ENCODE results near the gene HOMER2. TPM values are rescaled to one million over a fixed set of nuclear protein-coding genes. Genes with fewer than 3 reads are reported as not detected.
A peak's percentile ranks its signal among the peaks of the same experiment; 100 is the strongest.
"Not testable (repeated sequence)": the region's sequence is repeated elsewhere in the genome, so short reads cannot be mapped to it uniquely, and the experiment has no call there.

Gene HOMER2
- total RNA-seq, 1 donor from 2014 or later = 18.7 TPM

DNA sequence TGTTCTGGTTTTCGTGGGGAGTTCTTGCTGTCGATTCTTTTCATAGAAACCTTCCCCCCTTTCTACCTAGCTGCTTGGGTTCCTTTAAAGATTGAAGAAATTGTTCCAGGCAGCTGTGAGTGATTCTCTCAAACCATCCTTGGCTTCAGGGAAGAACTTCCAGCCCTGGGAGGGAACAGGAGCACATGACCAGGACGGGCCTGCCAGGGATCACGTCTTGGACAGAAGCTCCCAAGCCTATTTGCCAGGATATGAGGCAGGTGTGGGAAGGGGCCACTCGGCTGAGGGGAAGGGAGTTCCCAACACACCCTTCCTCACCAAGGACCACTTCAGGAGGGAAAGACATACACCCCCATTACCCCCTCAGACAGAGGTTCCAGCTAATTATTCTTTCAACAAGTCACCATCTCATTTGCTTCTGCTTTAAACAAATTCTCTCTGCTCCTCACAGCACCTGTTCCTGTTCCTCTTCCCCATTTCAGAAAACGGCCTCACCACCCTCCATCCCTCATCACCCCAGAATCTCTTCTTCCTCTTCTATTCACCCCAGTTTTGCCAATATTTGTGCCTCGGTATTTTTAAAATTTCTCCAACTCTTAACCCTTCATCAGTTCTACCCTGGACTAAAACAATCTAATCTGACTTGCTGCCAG lies 80.6 kb downstream of the HOMER2 start:
- Mint-ChIP-seq H3K36me3 (ENCODE audit: low read depth) (peaks cover 4% of the 10 kb centered on the region), H3K27me3 (ENCODE audit: low read depth) (no peaks in the 10 kb centered on the region), H3K4me3 (no peak overlapping the region), H3K9me3 (no peaks in the 10 kb centered on the region), H3K27ac (ENCODE audit: unreplicated experiment) (peak overlapping the region; percentile 21), H3K4me1 (no peaks in the 10 kb centered on the region)
- DNase-seq (ENCODE audit: low read depth, low spot score) = no peak
- TF ChIP-seq CTCF (conservative IDR thresholded peaks at IDR 0.05) = no peak

GRCh38 chr15:82871358-82871757 lies 81.2 kb downstream of the HOMER2 start:
- Mint-ChIP-seq H3K36me3 (ENCODE audit: low read depth) (peaks cover 4% of the 10 kb centered on the region), H3K4me3 (no peak overlapping the region), H3K27me3 (ENCODE audit: low read depth) (no peaks in the 10 kb centered on the region), H3K9me3 (no peaks in the 10 kb centered on the region), H3K27ac (ENCODE audit: unreplicated experiment) (no peak overlapping the region), H3K4me1 (no peaks in the 10 kb centered on the region)
- no peak for DNase-seq (ENCODE audit: low read depth, low spot score)
- no peak for TF ChIP-seq CTCF (conservative IDR thresholded peaks at IDR 0.05)

DNA sequence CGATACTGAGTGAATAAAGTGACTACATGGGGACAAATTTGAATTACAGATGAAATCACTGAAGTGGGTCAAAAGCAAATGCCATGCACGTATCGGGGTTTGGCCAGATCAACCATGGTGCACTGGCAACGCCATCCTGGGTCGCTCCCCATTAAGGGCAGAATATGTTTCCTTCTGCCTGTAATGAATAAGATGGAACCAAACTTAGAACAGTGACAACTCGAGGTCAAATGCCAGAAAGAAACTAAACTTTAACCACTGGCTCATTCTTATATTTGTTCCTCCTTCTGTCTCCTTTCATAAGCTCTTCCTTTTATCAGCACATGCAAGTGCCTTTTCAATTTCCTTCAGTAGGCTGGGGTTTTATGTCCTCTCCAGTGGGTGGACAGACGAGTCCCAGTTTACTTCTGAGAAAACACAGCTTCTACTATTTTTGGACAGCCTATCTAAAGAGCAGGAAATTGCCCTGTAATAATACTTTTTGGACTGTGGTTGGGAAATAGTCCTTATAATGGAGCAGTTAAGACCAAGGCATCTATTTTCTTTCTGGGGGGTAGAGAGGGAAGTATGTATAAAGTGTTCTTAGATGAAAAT lies 81.7 kb downstream of the HOMER2 start:
- Mint-ChIP-seq H3K27ac (ENCODE audit: unreplicated experiment) (no peak overlapping the region), H3K9me3 (no peaks in the 10 kb centered on the region), H3K27me3 (ENCODE audit: low read depth) (no peaks in the 10 kb centered on the region), H3K36me3 (ENCODE audit: low read depth) (peaks cover 4% of the 10 kb centered on the region), H3K4me1 (no peaks in the 10 kb centered on the region), H3K4me3 (no peak overlapping the region)
- DNase-seq (ENCODE audit: low read depth, low spot score) = no peak
- no peak for TF ChIP-seq CTCF (conservative IDR thresholded peaks at IDR 0.05)

- H3K4me3 Mint-ChIP-seq; H3K27me3 Mint-ChIP-seq (ENCODE audit: low read depth); DNase-seq (ENCODE audit: low read depth, low spot score); H3K36me3 Mint-ChIP-seq (ENCODE audit: low read depth); H3K27ac Mint-ChIP-seq (ENCODE audit: unreplicated experiment); H3K4me1 Mint-ChIP-seq; H3K9me3 Mint-ChIP-seq: not testable (repeated sequence)
Observed at GRCh38 chr15:82865981-82866380, 86.5 kb downstream of the HOMER2 start.

DNA sequence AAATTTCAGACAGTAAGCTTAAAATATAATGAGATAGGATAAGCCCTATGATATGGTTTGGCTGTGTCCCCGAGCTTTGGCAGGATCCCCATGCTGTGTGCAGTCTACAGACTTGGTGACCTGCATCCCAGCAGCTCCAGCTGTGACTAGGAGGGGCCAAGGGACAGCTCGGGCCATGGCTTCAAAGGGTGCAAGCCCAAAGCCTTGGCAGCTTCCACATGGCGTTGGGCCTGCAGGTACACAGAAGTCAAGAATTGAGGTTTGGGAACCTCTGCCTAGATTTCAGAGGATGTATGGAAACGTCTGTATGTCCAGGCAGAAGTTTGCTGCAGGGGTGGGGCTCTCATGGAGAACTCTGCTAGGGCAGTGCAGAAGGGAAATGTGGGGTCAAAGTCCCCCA lies 86.9 kb downstream of the HOMER2 start:
- H3K27ac Mint-ChIP-seq (ENCODE audit: unreplicated experiment); H3K36me3 Mint-ChIP-seq (ENCODE audit: low read depth); DNase-seq (ENCODE audit: low read depth, low spot score); H3K27me3 Mint-ChIP-seq (ENCODE audit: low read depth); H3K4me1 Mint-ChIP-seq; H3K9me3 Mint-ChIP-seq; H3K4me3 Mint-ChIP-seq: not testable (repeated sequence)

GRCh38 chr15:82864967-82865366 lies 87.6 kb downstream of the HOMER2 start:
- Mint-ChIP-seq H3K27ac (ENCODE audit: unreplicated experiment) (no peak overlapping the region), H3K4me1 (no peaks in the 10 kb centered on the region), H3K36me3 (ENCODE audit: low read depth) (no peaks in the 10 kb centered on the region), H3K9me3 (no peaks in the 10 kb centered on the region), H3K27me3 (ENCODE audit: low read depth) (no peaks in the 10 kb centered on the region), H3K4me3 (no peak overlapping the region)
- no peak for DNase-seq (ENCODE audit: low read depth, low spot score)
- no peak for TF ChIP-seq CTCF (conservative IDR thresholded peaks at IDR 0.05)
